ENCODE data around the gene CYB5A.
"Not testable (repeated sequence)": the region's sequence is repeated elsewhere in the genome, so short reads cannot be mapped to it uniquely, and the experiment has no call there.

Gene CYB5A, protein sequence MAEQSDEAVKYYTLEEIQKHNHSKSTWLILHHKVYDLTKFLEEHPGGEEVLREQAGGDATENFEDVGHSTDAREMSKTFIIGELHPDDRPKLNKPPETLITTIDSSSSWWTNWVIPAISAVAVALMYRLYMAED

DNA sequence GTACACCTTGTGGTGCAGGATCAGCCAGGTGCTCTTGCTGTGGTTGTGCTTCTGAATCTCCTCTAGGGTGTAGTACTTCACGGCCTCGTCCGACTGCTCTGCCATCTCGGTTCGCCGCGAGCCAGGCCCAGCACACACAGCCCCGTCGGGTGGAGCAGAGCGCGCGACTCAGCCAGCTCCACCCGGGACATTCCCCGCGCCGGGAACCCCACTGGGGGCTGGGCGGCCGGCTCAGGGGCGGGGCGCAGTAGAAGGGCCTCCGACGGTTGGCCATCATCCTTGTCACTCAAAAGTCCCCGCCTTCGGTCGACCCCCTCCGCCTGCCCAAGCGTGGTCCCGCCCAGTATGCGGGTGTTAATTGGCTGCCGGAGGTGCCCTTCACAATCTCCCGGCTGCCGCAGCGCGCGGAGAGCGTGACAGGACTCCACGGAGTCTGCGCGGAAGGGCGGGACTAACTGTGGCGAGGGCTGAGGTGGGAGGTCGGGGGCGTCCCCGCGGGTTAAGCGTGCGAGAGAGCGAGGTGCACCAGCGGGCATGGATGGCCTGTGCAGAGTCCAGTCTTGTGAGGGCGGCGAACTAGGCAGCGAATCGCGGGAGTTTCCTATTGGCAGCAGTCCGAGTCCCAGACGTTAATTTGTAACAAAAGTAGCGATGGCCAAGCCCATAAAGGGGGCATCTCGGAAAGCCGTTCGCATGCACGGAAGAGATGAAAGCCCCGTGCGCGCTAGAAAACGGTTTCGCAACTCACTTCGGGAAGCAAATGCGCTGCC is at the start of gene CYB5A:
Gene CYB5A (minus strand): TSS at position 193 of the 770 bp plus-strand sequence. CDS start 88 bp downstream, at position 105.
- peak; percentile 93 for DNase-seq

DNA sequence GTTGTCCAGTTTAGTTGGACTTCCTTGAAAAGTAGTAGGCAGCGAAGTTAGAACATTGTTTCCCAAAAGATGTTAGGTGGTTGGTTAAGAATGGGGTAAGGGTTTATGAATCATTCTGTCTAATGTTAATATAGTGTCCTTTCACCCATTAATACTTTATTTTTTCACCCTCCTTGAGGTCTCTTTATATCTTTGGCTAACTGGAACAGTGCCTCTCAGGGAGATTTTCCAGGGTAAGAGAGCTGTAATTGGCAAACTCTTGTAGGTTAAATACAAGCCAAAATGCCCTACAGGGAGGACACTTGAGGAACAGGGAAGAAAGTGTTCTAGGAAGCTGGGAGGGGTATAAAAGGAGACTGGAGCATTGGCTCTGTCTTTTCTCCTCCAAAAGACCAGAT is 46.1 kb upstream of the CYB5A start:
- no peak for DNase-seq

DNA sequence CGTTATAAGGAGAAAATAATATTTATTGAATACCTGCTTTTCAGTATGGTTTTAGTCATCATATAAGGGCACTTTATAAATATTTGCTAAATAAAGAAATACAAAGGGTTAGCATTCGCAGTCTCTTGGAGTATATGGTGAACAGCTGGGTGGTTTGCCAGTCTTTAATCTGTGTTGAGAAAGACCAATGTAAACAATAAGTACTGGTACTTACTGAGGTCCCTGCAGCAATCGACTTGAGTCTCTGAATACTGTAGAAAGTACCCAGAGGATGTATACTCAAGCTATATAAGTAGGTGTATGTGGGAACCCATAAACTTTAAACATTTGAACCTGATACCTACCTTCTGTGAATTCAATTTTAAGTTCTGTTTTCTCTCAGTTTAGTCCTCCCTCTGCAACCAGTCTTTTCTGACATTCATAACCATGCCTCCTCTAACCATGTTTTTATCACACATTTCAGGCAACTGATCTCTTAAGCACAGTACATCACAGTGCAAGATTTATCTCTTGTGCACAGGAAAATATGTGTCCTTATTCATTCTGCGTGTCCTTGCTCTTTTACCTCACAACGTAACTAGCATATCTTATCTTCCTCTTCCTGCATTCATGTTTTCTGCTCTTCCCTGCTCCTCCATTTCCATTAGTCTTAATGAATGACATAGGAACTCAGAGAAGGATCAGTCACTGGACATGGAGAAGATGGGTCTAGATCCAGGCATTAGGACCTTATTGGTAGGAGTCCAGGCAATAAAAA is 45.6 kb upstream of the CYB5A start:
- no peak for DNase-seq

DNA sequence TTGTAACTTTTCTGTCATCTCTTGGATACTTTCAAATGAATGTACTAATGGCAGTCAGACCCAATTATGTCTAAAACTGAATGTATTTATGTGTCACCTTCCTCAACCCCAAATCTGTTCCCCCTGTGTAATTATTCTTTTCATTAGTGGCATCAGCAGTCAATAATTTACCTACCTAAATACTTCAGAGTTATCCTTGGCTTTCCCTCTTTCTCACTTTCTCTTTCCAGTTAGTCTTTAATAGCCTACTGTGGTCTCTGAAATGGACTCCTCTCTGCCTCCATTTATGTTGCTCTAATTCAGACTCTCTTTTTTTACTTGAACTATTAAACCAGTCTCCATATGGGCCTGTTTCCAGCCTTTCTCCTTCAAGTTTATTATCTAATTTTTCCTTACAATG is 44.9 kb upstream of the CYB5A start:
- DNase-seq: no peak

DNA sequence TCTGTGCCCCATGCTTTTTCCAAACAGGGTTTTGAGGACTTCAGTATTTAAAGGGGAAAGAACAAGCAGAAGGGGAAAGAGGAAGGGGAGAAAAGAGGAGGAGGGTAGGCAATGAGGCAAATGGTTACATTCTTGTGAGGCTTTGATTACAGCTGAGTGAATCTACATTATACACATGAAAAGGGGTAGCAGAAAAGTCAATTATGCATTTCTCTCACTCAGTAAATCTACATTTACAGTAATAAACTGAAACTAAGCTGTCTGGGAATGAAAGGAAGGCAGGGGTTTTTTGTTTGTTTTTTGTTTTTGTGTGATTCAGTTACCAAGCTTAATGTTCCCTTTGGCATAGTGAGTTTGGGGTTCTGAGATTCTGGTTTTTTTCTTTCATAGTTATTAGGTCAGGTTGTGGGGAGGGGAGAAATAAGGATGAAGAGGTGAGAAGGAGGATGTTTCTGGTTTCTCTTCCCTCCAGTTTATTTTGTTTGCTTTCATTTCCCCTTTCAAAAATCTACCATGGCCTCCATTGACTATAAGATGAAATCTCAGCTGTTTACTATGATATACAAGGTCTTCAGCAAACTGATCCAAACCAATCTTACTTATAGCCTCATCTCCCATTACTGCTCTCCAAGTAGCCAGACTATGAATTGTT is 42.6 kb upstream of the CYB5A start:
- DNase-seq: peak; percentile 40

DNA sequence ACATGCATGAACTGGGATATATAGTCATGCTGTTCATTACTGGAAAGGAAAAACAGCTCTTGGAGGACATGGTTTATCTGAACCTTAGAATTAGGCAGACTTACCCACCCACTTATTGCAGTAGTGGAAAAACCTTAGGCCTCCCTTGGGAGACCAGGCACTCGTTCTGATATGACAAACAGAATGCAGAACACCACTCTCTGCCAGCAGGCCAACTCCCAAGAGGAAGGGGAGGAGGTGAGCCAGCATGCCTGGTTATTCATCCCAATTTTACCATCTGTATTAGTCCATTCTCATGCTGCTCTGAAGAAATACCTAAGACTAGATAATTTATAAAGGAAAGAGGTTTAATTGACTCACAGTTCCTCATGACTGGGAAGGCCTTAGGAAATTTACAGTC is 41.3 kb upstream of the CYB5A start:
- DNase-seq: no peak

DNA sequence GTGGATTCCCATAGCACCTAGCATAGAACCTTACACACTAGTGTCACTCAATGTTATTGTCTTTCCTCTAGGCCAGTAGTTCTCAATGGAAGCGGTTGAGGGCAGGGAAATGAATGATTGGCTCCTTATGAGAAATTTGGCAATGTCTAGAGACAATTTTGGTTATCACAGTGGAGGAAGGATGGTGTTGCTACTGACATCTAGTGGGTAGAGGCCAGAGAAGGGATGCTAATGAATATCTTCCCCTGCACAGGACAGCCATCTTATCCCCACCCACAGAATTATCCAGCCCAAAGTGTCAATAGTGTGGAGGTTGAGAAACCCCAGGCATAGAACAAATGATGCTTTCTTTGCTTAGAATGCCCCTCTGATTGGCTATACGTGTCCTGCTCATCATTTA is 39.6 kb upstream of the CYB5A start:
- DNase-seq: peak; percentile 33

DNA sequence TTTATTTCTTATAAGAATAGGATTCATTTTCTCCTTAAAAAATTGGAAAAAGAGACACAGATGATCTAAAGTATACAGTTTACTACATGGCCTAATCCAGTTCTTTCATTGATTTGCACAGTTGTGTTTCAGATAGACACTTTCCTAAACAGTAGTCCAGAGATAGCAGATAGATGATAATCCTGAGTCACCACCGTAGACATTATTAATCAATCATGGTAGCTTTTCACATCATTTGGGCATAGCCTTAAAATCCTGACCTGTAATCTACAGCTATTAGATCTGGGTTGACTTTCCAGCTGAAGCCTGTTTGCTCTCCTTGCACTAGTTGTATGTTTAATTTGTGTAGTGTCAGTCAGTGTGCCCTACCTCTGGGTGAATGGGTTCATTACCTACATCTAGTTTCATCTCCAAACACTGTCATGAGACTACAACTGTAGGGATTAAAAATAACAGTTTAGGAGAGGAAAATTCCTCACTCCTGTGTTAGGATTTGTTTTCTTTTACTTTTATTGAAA is 38.0 kb upstream of the CYB5A start:
- DNase-seq: no peak

DNA sequence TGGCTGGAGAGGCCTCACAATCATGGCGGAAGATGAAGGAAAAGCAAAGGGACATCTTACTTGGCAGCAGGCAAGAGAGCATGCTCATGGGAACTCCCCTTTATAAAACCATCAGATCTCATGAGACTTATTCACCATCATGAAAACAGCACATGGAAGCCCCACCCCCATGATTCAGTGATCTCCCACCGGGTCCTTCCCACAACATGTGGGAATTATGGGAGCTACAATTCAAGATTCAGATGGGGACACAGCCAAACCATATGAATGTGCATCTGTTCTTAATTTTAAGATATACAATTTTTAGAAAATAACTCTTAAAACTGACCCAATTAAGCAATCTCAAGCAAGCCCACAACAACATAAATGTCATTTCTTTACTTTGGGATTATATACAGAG is 36.4 kb upstream of the CYB5A start:
- no peak for DNase-seq

DNA sequence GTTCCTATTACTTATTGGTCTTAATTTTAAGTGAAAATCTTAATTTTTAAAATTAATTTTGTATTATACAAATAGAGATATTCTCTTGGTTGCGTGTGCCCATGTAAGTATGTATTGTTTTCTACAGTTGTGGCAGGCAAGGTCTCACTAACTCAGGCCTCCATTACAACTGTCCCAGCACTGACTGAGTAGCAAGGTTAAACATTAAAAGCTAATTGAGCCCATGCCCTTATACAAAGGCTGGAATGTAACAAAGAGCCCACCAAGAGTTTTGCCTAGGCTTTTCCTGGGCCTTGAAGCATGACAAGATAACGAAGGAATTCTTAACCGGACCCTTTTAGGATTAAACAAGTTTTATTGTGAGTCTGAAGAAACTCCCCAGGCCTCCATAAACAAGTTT is 35.0 kb upstream of the CYB5A start:
- DNase-seq: not testable (repeated sequence)

DNA sequence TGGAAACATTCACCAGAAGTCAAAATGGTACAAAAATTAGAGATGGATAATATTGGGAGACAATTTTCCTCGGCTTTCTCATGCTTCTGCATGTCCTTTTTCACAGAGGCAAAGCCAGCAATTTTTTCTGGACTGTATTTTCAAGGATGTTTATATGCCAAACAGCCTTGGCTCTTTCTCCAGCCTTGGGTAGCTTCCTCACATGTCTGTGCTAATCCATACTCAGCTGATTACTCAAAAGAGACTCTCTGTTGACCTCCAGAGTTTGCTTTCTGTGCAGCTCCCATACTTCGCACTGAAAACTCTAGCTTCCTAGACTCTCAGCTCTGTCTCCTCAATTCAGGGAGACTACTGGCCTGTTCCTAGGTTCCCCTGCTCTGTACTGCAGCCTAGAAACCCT is 34.5 kb upstream of the CYB5A start:
- no peak for DNase-seq

DNA sequence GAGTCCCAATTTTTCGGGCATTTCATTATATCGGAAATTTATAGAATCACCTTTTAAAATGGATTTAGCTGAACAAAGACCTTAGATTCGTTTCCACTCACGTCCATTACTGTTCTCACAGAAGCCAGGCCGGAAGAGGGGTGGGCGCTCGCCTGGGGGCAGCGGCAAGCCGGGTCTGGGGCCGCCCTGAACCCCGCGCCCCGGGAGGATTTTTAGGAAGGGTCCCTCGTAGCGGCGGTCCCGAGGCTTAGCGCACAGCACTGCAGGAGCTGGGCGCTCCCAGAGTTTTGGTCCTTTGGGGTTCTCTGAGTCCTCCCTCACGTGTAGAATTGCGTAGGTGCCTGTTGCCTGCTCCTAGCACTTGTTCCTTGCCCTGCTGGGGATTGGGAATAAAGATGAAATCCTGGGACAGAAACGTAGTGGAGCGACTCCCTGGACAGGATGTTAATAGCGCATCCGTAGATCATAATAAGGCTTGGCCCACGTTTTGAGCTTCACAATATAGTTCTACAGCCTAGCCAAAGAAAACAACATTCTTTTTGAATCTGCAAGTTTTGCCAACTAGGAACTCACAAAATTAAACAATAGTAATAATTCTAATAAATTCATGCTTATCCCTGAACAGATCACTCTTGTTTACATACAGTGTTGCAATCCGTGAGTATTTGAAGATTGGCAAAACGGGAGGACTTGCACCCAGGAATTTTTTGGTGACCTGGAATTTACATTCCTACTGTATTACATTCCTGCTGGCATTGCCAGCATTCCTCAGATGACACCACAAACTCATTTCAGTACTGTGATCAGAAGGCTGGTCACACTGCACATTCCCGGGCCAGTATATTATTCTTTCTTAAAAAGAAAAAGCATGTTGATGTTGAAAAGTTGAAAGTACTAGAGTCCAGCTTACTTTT is 24.8 kb upstream of the CYB5A start:
- no peak for DNase-seq

DNA sequence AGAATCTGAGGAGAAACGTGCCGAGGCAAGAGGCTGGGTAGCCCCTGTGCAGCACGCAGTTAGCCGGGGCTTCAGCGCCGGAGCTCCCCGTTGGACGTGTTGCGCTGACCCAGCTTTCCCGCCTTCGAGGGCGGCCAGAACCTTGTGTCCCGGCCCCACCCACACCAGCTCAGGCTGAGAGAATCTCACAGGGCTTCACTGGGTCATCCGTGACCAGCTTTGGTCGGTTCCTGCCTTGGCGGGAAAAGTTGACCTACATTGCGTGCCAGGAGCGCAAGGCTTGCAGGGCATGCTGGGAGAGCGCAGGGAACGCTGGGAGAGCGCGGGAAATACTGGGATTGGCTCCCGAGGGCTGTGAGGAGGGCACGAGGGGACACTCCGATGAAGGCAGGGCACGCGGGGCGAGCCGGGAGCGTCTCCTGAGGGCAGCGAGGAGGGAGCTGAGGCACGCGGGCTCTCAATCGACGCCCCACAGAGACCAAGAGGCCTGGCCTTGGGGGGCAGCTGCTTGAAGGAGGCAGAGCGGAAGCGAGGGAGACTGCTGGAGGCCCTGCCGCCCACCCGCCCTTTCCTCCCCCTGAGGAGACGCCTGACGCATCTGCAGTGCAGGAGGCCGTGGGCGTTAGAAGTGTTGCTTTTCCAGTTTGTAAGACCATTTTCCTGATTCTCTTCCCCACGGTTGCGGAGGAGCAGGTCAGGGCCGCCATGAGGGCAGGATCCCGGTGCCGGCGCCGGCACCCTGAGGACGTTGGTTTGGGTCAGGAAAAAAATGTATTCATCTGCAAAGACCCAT is 23.9 kb upstream of the CYB5A start, which contains the start of gene C18orf63:
Gene C18orf63 (plus strand): TSS at position 376 of the 793 bp plus-strand sequence. CDS start 2,027 bp downstream, outside the sequence.
- no peak for DNase-seq

DNA sequence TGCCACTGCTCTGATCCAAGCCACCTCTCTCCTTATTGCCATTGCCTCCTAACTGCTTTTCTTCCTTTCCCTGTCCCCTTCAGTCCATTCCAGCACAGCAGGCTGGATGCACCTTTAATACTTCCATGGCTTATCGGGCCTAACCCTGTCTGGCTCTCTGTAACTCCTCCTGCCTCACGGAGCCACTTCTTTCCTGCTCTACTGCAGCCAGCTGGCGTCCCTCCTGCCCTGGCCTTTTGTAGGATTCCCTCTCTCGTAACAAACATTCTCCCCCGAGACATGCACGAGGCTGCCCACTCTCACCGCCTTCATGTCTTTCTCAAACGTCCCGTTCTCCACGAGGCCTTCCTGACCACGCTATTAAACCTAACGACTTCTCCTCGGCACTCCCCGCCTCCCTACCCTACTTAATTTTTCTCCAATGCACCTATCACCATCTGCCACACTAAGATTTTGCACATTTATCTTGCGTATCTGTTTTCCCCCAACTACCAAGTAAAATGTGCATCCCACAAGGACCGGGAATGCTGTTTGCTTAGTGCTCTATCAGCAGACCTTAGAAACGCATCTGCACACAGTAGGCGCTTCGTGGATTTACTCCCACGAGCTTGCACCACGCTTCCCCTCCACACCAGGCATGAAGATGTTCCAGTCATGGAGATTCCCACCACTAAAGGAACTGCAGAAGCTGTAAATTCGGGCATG is 23.1 kb upstream of the CYB5A start:
- no peak for DNase-seq

DNA sequence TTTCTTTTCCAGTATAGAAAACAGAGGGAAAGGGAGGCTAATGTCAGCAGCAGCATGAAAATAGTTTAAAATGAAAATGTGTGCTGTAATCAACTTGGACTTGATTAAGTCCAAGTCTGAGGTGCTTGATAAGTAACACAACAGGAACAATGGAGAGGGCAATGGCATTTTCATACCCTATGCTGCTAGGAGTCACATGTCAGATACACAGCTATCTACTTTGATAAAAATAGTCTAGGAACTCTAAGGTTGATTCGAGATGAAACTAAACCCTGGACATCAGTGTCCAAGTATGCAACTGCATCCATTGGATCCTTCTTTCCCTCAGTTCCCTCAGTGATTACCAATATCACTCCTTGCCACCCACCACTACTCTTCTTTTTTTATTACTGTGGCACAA is 19.2 kb upstream of the CYB5A start:
- DNase-seq: no peak

DNA sequence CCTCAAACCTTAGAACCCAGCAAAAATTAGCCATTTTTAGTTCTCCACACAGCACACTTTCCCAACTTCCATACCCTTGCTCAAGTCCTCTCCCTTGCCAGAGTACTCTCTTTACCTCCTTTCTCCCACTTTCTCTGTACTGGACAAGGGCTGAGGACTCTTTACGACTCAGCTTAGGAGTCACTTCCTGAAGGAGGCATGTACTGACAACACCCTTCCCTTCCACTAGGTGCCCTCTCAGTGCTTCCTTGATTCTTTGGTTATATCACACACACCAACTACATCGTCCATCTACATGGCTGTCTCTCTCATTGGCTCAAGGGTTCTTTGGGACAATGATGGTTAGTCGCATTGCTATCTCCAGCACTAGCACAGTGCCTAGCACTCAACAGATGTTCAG is 18.6 kb upstream of the CYB5A start:
- peak; percentile 65 for DNase-seq

DNA sequence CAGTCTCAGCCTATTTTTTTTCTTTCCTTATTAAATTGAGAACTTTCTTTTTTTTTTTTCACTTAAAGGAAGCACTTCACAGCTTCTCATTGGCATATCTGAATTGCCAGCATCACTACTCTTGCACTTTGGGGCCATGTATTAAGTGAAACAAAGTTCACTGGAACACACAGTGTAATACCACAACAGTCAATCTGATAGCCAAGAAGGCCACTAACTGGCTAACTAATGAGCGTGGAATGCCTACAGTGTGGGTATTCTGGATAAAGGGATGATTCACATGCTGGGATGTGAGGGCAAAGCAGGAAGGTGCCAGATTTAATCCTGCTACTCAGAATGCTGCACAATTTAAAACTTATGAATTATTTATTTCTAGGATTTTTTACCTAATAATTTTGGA is 12.2 kb upstream of the CYB5A start:
- DNase-seq: no peak

DNA sequence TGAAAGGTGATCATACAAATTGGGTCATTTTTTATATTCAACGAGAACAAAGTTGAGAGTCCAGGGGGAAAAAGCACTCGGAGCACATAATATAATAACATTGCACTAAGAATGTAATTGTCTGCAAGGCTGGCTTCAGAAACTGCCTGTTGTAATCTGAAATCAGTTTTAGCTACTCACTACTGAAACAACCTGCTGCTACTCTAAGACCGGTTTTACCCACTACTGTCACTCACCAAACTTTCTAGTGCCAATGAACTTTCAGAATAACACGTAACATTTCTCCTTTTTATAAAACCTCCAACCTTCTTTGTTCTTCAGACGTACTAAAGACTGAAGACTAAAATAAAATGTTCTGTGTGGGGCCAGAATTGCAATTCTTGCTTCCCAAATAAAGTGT is 11.5 kb upstream of the CYB5A start:
- no peak for DNase-seq

DNA sequence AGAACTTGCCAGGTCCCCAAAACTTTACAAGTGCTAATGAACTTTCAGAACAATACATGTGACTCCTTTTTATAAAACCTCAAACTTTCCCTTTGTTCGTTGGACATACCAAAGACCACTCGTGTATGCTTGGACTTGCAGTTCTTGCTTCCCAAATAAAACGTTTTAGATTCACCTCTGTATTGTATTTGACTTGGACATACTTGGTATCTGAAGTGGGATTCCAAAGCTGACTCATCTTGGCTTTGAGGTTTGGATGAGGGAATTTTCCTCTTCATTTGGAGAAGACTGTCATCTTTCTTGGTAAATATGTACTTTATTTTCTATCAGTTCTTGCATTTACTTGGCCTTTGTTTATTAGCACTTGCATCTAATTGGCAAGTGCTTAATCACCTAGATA is 8.0 kb upstream of the CYB5A start:
- DNase-seq: no peak

DNA sequence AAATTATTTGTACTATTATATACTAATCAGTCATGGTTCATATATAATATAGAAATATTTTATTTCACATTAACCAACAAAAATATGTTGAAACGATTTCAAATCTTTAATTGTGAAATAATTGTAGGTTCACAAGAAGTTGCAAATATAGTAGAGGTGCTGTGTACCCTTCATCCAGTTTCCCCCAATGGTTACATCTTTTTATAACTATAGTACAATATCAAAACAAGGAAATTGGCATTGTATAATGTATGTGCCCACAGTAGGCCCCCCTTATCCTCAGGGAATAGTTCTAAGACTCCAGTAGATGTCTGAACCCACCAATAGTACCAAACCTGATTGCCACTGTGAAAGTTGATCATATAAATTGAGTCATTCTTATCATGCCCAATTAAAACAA is 7.4 kb upstream of the CYB5A start:
- no peak for DNase-seq

DNA sequence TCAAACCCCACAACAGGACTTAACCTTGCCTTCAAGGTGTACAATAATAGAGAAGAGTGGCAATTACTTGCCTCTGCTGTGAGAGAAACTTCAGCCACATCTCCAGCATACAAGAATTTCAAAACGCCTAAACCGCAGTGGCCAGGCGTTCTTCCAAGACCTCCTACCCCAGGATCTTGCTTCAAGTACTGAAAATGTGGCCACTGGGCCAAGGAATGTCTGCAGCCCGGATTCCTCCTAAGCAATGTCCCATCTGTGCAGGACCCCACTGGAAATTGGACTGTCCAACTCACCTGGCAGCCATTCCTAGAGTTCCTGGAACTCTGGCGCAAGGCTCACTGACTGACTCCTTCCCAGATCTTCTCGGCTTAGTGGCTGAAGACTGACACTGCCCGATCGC is 2.8 kb upstream of the CYB5A start:
- no peak for DNase-seq
